ENCODE measurements around the gene ITGB3BP.
"Not testable (repeated sequence)": the region's sequence is repeated elsewhere in the genome, so short reads cannot be mapped to it uniquely, and the experiment has no call there.

ITGB3BP gene

DNA sequence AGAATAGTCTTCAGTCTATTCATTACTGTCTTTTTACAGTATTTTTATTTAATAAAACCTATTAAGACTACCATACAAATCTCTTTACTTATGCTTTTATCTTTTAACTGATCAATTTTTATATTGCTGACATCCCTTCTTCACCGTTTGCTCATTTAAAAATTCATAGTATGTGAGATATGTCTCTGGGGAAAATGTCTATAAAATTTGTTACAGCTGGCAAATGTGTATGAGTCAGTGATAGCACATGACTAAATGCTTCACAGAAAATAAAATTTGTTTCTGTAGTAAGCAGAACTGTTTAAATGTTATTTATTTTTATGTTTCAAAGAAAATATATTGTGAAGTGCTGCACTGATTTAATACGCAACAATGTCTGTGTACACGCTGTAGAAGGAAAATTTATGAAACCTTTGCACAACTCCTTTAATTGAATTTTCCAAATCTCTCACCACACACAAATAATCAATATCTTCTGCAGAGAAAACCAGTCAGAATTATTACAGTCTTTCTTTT, 74.2 kb downstream of the ITGB3BP start:
- H3K4me3 ChIP-seq (ENCODE audit: control insufficient read depth, low read depth, low read length) = no peak overlapping the region
- peak; percentile 57 for DNase-seq (ENCODE audit: low read depth)
- TF ChIP-seq, protein P1, sequence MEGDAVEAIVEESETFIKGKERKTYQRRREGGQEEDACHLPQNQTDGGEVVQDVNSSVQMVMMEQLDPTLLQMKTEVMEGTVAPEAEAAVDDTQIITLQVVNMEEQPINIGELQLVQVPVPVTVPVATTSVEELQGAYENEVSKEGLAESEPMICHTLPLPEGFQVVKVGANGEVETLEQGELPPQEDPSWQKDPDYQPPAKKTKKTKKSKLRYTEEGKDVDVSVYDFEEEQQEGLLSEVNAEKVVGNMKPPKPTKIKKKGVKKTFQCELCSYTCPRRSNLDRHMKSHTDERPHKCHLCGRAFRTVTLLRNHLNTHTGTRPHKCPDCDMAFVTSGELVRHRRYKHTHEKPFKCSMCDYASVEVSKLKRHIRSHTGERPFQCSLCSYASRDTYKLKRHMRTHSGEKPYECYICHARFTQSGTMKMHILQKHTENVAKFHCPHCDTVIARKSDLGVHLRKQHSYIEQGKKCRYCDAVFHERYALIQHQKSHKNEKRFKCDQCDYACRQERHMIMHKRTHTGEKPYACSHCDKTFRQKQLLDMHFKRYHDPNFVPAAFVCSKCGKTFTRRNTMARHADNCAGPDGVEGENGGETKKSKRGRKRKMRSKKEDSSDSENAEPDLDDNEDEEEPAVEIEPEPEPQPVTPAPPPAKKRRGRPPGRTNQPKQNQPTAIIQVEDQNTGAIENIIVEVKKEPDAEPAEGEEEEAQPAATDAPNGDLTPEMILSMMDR (conservative IDR thresholded peaks at IDR 0.05; ENCODE audit: control insufficient read depth, insufficient read depth, low read depth, low read length) = no peak

DNA sequence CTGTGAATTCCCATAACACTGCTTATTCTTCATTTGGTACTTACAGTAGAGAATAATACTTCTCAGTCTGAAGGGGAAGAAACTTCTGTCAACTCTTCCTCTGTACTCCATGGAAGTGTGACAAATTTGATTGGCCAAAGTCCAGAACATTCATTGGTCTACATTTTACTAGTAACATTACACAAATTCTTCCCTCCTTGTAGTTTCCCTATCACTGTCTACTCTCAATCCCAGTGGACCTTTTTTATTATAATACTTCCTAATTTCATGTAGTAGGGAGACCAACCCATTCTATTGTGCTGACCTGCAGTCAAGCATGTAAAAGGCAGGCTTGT, 80.9 kb downstream of the ITGB3BP start:
- TF ChIP-seq, protein P1 (conservative IDR thresholded peaks at IDR 0.05; ENCODE audit: control insufficient read depth, insufficient read depth, low read depth, low read length) = no peak
- peak; percentile 30 for DNase-seq (ENCODE audit: low read depth)
- no peak overlapping the region for H3K4me3 ChIP-seq (ENCODE audit: control insufficient read depth, low read depth, low read length)

DNA sequence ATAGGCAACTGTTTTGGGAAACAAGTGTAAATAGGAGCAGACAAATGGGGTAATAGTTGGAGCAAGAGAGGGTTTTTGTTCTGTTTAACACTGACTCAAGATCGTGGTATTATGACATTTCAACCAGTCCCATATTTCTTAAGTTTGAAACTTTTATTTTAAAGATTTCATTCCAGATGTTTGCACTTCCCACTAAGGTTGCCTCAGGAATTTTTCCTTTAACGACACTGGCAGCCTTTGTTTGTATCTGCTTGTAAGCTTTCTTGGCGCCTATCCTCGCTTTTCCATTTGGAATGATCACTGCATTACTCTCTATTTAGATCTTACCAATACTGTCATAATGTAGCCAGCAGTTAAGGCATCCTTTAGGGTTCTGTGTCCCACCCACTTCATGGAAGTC, 87.9 kb downstream of the ITGB3BP start:
- TF ChIP-seq, protein P1 (conservative IDR thresholded peaks at IDR 0.05; ENCODE audit: control insufficient read depth, insufficient read depth, low read depth, low read length) = no peak
- peak; percentile 20 for DNase-seq (ENCODE audit: low read depth)
- no peak overlapping the region for H3K4me3 ChIP-seq (ENCODE audit: control insufficient read depth, low read depth, low read length)

DNA sequence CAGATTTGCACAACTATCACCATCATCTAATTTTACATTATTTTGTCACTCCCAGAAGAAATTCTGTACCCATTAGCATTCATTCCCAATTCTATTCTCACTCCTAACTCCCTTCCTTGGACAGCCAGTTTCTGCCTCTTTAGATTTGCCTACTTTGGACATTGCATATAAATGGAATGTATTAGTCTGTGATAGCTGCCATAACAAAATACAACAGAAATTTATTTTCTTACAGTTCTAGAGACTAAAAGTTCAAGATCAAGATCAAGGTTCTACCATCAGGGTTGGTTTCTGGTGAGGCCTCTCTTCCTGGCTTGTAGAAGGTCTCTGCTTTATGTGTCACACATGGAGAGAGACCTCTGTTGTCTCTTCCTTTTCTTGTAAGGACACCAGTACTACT, 93.7 kb downstream of the ITGB3BP start:
- TF ChIP-seq, protein P1 (conservative IDR thresholded peaks at IDR 0.05; ENCODE audit: control insufficient read depth, insufficient read depth, low read depth, low read length) = no peak

DNA sequence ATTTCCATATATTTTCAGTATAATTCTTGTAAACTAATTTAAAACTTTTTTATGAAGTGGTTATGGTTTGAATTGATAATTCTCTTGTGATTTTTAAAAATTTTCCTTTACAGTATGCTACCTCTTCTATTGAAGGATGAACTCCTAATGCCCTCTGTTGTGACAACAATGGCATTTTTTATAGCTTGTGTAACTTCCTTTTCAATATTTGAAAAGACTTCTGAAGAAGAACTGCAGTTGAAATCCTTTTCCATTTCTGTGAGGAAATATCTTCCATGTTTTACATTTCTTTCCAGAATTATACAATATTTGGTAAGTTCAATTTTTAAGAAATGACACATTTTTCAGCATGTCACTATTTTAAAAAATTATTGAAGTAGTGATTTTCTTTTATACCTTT, 94.2 kb downstream of the ITGB3BP start:
- TF ChIP-seq, protein P1 (conservative IDR thresholded peaks at IDR 0.05; ENCODE audit: control insufficient read depth, insufficient read depth, low read depth, low read length) = no peak
- no peak for DNase-seq (ENCODE audit: low read depth)
- no peak overlapping the region for H3K4me3 ChIP-seq (ENCODE audit: control insufficient read depth, low read depth, low read length)

More for the DNA sequence above, 93.7 kb downstream of the ITGB3BP start:
- no peak for DNase-seq (ENCODE audit: low read depth)
- H3K4me3 ChIP-seq (ENCODE audit: control insufficient read depth, low read depth, low read length) = no peak overlapping the region

DNA sequence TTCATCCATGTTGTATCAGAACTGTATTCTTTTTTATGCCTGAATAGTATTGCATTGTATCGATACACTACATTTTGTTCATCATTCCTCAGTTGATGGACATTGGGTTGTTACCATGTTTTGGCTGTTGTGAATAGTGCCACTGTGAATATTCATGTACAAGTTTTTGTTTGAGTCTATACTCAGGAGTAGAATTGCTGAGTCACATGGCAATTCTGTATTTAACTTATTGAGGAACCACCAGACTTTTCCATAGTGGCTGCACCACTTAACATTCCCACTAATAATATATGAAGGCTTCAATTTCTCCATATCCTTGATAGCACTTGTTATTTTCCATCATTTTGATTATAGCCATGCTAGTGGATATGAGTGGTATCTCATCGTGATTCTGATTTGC, 99.4 kb downstream of the ITGB3BP start:
- TF ChIP-seq, protein P1 (conservative IDR thresholded peaks at IDR 0.05; ENCODE audit: control insufficient read depth, insufficient read depth, low read depth, low read length) = no peak
- H3K4me3 ChIP-seq (ENCODE audit: control insufficient read depth, low read depth, low read length) = no peak overlapping the region

DNA sequence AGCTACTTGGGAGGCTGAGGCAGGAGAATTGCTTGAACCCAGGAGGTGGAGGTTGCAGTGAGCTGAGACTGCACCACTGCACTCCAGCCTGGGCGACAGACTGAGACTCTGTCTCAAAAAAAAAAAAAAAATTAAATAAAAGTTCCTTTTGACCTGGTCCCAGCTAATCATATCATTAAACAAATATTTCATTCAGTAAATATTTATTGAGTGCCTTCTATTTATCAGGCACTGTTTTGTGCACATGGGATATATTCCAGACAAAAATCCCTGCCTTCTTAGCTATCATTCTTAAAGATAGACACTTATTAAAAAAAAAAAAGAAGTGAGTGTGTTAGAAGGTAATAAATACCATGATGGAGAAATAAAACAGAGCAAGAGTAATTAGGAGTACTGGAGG, 102.3 kb downstream of the ITGB3BP start:
- DNase-seq (ENCODE audit: low read depth); H3K4me3 ChIP-seq (ENCODE audit: control insufficient read depth, low read depth, low read length): not testable (repeated sequence)

More for the DNA sequence above, 99.4 kb downstream of the ITGB3BP start:
- no peak for DNase-seq (ENCODE audit: low read depth)
